HepG2 (cell line): Measurements from ENCODE around the gene ABHD17A. TPM values are rescaled to one million over a fixed set of nuclear protein-coding genes. Genes with fewer than 3 reads are reported as not detected.

Source experiments
- ATAC-seq: fragments of 200-7000 bp; cut with Tn5 transposase; 3 replicates; pipeline ENCODE4 v1.9.1; 2020; ENCODE audit warnings: mild to moderate bottlenecking, moderate library complexity
- BruUV-seq: library from RNA; stranded (reverse); fragments of 400-500 nt; replicated peaks from 2 replicates; lab custom pipeline; 2021; lab: Mats Ljungman, UMichigan
- CTCF ChIA-PET: fragments of 300-600 bp; formaldehyde crosslinking; extraction: SDS; loops from one replicate; lab custom pipeline; 2021; ENCODE audit warnings: low total read pairs, inconsistent platforms, low intra/inter-chr PET ratio; lab: Yijun Ruan, JAX
- POLR2A ChIA-PET: fragments of 350-600 bp; sonication (Branson Sonifier 250); formaldehyde crosslinking; loops from one replicate; lab custom pipeline; 2020; ENCODE audit warnings: antibody characterized with exemption, inconsistent platforms; lab: Yijun Ruan, JAX
- DNase-seq: peaks from one replicate; pipeline ENCODE4 v3.0.0-alpha.2; 2015; ENCODE audit warnings: low spot score
- FAIRE-seq: peaks from 3 replicates; lab custom pipeline; 2011; peaks lifted over from hg19 to GRCh38; lab: Jason Lieb, UNC
- H2AFZ ChIP-seq: one replicate; pipeline ENCODE4 v1.6.1; 2011; ENCODE audit warnings: low read length, inconsistent platforms
- H3K27ac ChIP-seq: fragments of 300-600 bp; 3 replicates; pipeline ENCODE4 v1.8.0; 2011; ENCODE audit warnings: mixed run types, mild to moderate bottlenecking, mixed read lengths, low read length, inconsistent platforms; ENCODE audit not compliant: insufficient read depth; ENCODE audit errors: extremely low read length
- H3K27me3 ChIP-seq, 2 experiments: fragments of 200-600 bp in 1 of 2; 2 replicates in 1 of 2; 3 replicates in 1 of 2; pipeline versions ENCODE4 v1.6.0 to v1.8.0; 2011; ENCODE audit warnings: low read length in 2 of 2, mild to moderate bottlenecking in 2 of 2, moderate library complexity in 2 of 2, inconsistent platforms in 1 of 2; ENCODE audit not compliant: insufficient read depth in 2 of 2, control insufficient read depth in 1 of 2
- H3K36me3 ChIP-seq, 2 experiments: fragments of 200-600 bp in 1 of 2; replicated peaks in 1 of 2; 2 replicates in 1 of 2; 3 replicates in 1 of 2; pipeline versions ENCODE4 v1.5.1 to v1.8.0; 2011; ENCODE audit warnings: low read length in 2 of 2, inconsistent platforms in 1 of 2; ENCODE audit not compliant: insufficient read depth in 2 of 2, control insufficient read depth in 1 of 2
- H3K4me1 ChIP-seq: 2 replicates; pipeline ENCODE4 v1.5.1; 2012; ENCODE audit warnings: low read length, inconsistent platforms; ENCODE audit not compliant: insufficient read depth
- H3K4me2 ChIP-seq: 2 replicates; pipeline ENCODE4 v1.6.0; 2011; ENCODE audit warnings: low read depth, low read length, inconsistent platforms
- H3K4me3 ChIP-seq, 3 experiments: fragments of 200-600 bp in 1 of 3; sonication (generic), shearing (Covaris generic) in 1 of 3; replicated peaks in 1 of 3; 2 replicates each; pipeline ENCODE4 v1.5.1; 2011 to 2016; ENCODE audit warnings: low read length in 3 of 3, inconsistent platforms in 2 of 3, low read depth in 2 of 3, mild to moderate bottlenecking in 2 of 3, control low read depth in 1 of 3, mixed read lengths in 1 of 3; ENCODE audit not compliant: insufficient read depth in 1 of 3
- H3K79me2 ChIP-seq: one replicate; pipeline ENCODE4 v1.6.1; 2011; ENCODE audit warnings: low read length, inconsistent platforms; ENCODE audit not compliant: insufficient read depth
- H3K9ac ChIP-seq: 2 replicates; pipeline ENCODE4 v1.6.0; 2011; ENCODE audit warnings: mild to moderate bottlenecking, low read depth, low read length, inconsistent platforms; ENCODE audit not compliant: insufficient read depth
- H3K9me3 ChIP-seq: 2 replicates; pipeline ENCODE4 v1.5.1; 2012; ENCODE audit warnings: mild to moderate bottlenecking, low read length
- H4K20me1 ChIP-seq: 2 replicates; pipeline ENCODE4 v1.6.0; 2011; ENCODE audit warnings: inconsistent platforms, mild to moderate bottlenecking, low read length, moderate library complexity; ENCODE audit not compliant: insufficient read depth
- BRF2 ChIP-seq: sonication (generic); formaldehyde crosslinking; IDR thresholded peaks from 2 replicates; pipeline ENCODE4 v1.8.1; 2022; ENCODE audit warnings: mild to moderate bottlenecking, missing genetic modification reagents
- CENPT ChIP-seq: sonication (generic); formaldehyde crosslinking; IDR thresholded peaks from 2 replicates; pipeline ENCODE4 v1.8.0; 2022; ENCODE audit warnings: low read depth, mild to moderate bottlenecking, moderate library complexity, missing genetic modification reagents
- GFI1 ChIP-seq: sonication (generic); formaldehyde crosslinking; IDR thresholded peaks from 2 replicates; pipeline ENCODE4 v1.5.0; 2020; ENCODE audit warnings: missing genetic modification reagents, mild to moderate bottlenecking, borderline replicate concordance
- HNRNPL ChIP-seq: fragments of 200-400 bp; formaldehyde crosslinking; IDR thresholded peaks from 2 replicates; pipeline ENCODE4 v1.6.1; 2017; ENCODE audit warnings: mild to moderate bottlenecking, low read depth, low read length
- MXD1 ChIP-seq: sonication (generic); formaldehyde crosslinking; IDR thresholded peaks from 2 replicates; pipeline ENCODE4 v1.4.0; 2020; ENCODE audit warnings: mild to moderate bottlenecking, missing genetic modification reagents
- NFIC ChIP-seq: IDR thresholded peaks from 2 replicates; pipeline ENCODE4 v1.6.1; 2012; ENCODE audit warnings: mild to moderate bottlenecking, low read length, inconsistent platforms
- PAWR ChIP-seq: sonication (generic); formaldehyde crosslinking; IDR thresholded peaks from 2 replicates; pipeline ENCODE4 v1.4.0; 2020; ENCODE audit warnings: missing genetic modification reagents, mild to moderate bottlenecking, borderline replicate concordance
- RAD21 ChIP-seq: fragments of 450-650 bp; formaldehyde crosslinking; IDR thresholded peaks from 2 replicates; pipeline ENCODE4 v1.5.0; 2020; ENCODE audit warnings: mild to moderate bottlenecking
- YY1 ChIP-seq: IDR thresholded peaks from 2 replicates; pipeline ENCODE4 v1.6.1; 2011; ENCODE audit warnings: low read length, low read depth, moderate library complexity, mild to moderate bottlenecking; ENCODE audit not compliant: insufficient read depth, insufficient replicate concordance
- ZNF232 ChIP-seq: sonication (generic); formaldehyde crosslinking; IDR thresholded peaks from 2 replicates; pipeline ENCODE4 v1.4.0; 2020; ENCODE audit warnings: missing genetic modification reagents, borderline replicate concordance
- ZNF264 ChIP-seq: sonication (generic); formaldehyde crosslinking; IDR thresholded peaks from 2 replicates; pipeline ENCODE4 v1.4.0; 2020; ENCODE audit warnings: missing genetic modification reagents
- ZNF3 ChIP-seq: IDR thresholded peaks from 2 replicates; pipeline ENCODE4 v1.7.0; 2017; ENCODE audit warnings: inconsistent platforms
- ZNF317 ChIP-seq: sonication (generic); formaldehyde crosslinking; IDR thresholded peaks from 2 replicates; pipeline ENCODE4 v1.5.0; 2020; ENCODE audit warnings: mild to moderate bottlenecking, missing genetic modification reagents
- ZNF33A ChIP-seq: sonication (generic); formaldehyde crosslinking; IDR thresholded peaks from 2 replicates; pipeline ENCODE4 v1.5.1; 2020; ENCODE audit warnings: missing genetic modification reagents, mild to moderate bottlenecking, moderate library complexity, borderline replicate concordance
- ZNF367 ChIP-seq: sonication (generic); formaldehyde crosslinking; IDR thresholded peaks from 2 replicates; pipeline ENCODE4 v1.4.0; 2020; ENCODE audit warnings: missing genetic modification reagents, borderline replicate concordance
- ZNF605 ChIP-seq: sonication (generic); formaldehyde crosslinking; IDR thresholded peaks from 2 replicates; pipeline ENCODE4 v1.8.0; 2022; ENCODE audit warnings: mild to moderate bottlenecking, missing genetic modification reagents
- ZNF639 ChIP-seq: conservative IDR thresholded peaks from 2 replicates; pipeline ENCODE4 v1.6.1; 2018; ENCODE audit warnings: missing genetic modification reagents
- ZNF775 ChIP-seq: sonication (generic); formaldehyde crosslinking; IDR thresholded peaks from 2 replicates; pipeline ENCODE4 v1.4.0; 2020; ENCODE audit warnings: missing genetic modification reagents, mild to moderate bottlenecking, moderate library complexity, borderline replicate concordance
- ZXDC ChIP-seq: sonication (generic); formaldehyde crosslinking; IDR thresholded peaks from 2 replicates; pipeline ENCODE4 v1.5.0; 2020; ENCODE audit warnings: mild to moderate bottlenecking, missing genetic modification reagents
- WGBS: methylation state at CpG from one replicate; pipeline ENCODE4 v1.1.6; 2017; ENCODE audit warnings: low lambda C conversion rate; 5-methylcytosine and 5-hydroxymethylcytosine counted together
- in situ Hi-C: cut with HindIII; loops from 2 replicates; pipeline ENCODE4 v1.10.0; 2017; ENCODE audit warnings: low pct_unique_long_range_greater_than_20kb; ENCODE audit not compliant: extremely low pct_ligation_motif_present
- intact Hi-C: fragments of 100-400 bp; cut with micrococcal nuclease; formaldehyde crosslinking; loops from one replicate; pipeline ENCODE4 v1.10.0; 2022; ENCODE audit not compliant: unreplicated experiment
- polyA plus RNA-seq, 8 experiments: library from polyadenylated mRNA; depleted of rRNA in 3 of 8; stranded (reverse) in 7 of 8; unstranded in 1 of 8; fragments of >200 nt; fragmentation: Illumina TruSeq in 4 of 8; extraction: Trizol in 4 of 8; gene quantifications; 2 replicates each; pipeline versions ENCODE4 v1.2.1 to v1.2.3, GENCODE V29; 2011 to 2016; ENCODE audit warnings: low read depth in 4 of 8, missing spikeins in 1 of 8, mixed read lengths in 1 of 8; ENCODE audit not compliant: insufficient read depth in 1 of 8
- total RNA-seq, 5 experiments: library from RNA; depleted of rRNA; stranded (reverse); fragments of >200 nt; fragmentation: Illumina TruSeq; extraction: Trizol; gene quantifications; 2 replicates each; pipeline ENCODE4 v1.2.3, GENCODE V29; 2016; ENCODE audit warnings: low read depth in 1 of 5

The ABHD17A gene
- total and polyA plus RNA-seq, 2 of the 13 experiments (the other 11 are each of a cell fraction or from before 2014, with no cell fraction given) = 27.7 to 40.8 TPM

GRCh38 chr19:1871140-1871597, 14.1 kb downstream of the ABHD17A start:
- Histone ChIP-seq H3K4me3 (peak overlapping the region in 2 of 3 experiments; percentile 19 to 53; a peak in 3 of 6 replicates), H3K36me3 (peaks cover 0 to 2% of the 10 kb centered on the region in 2 experiments; a peak in 2 of 5 replicates), H3K27me3 (no peaks in the 10 kb centered on the region), H3K9ac (peak overlapping the region; percentile 45), H3K27ac (peak overlapping the region; percentile 83), H3K4me1 (peaks cover 83% of the 10 kb centered on the region), H3K9me3 (no peaks in the 10 kb centered on the region), H3K79me2 (peaks cover 32% of the 10 kb centered on the region), H4K20me1 (peaks cover 6% of the 10 kb centered on the region; the same call in 1 of the 2 replicates), H3K4me2 (peak overlapping the region; percentile 78), H2AFZ (no peak overlapping the region)
- no TSS peak for BruUV-seq
- ChIA-PET CTCF (no interaction called here), POLR2A (interaction anchor here (0.7 to 1.5 kb wide), 3 partner anchors 13 to 31 kb away, joined by 3 to 6 read pairs (median 4); no protein-coding TSS in a partner anchor)
- DNase-seq (peak; percentile 90), ATAC-seq (peak; percentile 75), FAIRE-seq (peak; percentile 93)
- WGBS = 0% methylated on average over 1 of the region's 15 CpGs
- in situ Hi-C loops (no loop called here), intact Hi-C loops (no loop called here)
- TF ChIP-seq ZNF317 (CRISPR knock-in tag) = peak; percentile 57; the same call in 1 of the 2 replicates
- TF ChIP-seq PAWR (CRISPR knock-in tag) = no peak
- TF ChIP-seq ZNF639 = peak; percentile 95
- peak; percentile 86 for TF ChIP-seq GFI1 (CRISPR knock-in tag)
- TF ChIP-seq HNRNPL = peak; percentile 98
- TF ChIP-seq ZNF3 = no peak
- no peak for TF ChIP-seq ZNF33A (CRISPR knock-in tag)
- no peak; the same call in 1 of the 2 replicates for TF ChIP-seq ZXDC (CRISPR knock-in tag)
- peak; percentile 49 for TF ChIP-seq YY1
- TF ChIP-seq CENPT = no peak
- no peak for TF ChIP-seq MXD1 (CRISPR knock-in tag)
- peak; percentile 71 for TF ChIP-seq RAD21
- no peak for TF ChIP-seq ZNF232 (CRISPR knock-in tag)
- peak; percentile 66; the same call in 1 of the 2 replicates for TF ChIP-seq ZNF264
- no peak for TF ChIP-seq ZNF367 (CRISPR knock-in tag)
- TF ChIP-seq ZNF605 (CRISPR knock-in tag) = no peak; the same call in 1 of the 2 replicates
- TF ChIP-seq BRF2 = no peak
- no peak for TF ChIP-seq NFIC
- no peak for TF ChIP-seq ZNF775 (CRISPR knock-in tag)
